NCI-H128 (cell line): ENCODE data around the gene SMIM14.
"Not testable (repeated sequence)": the region's sequence is repeated elsewhere in the genome, so short reads cannot be mapped to it uniquely, and the experiment has no call there.

Experiments used
- DNase-seq: peaks from one replicate; lab custom pipeline; 2025; ENCODE audit not compliant: unreplicated experiment; lab: John Stamatoyannopoulos, UW

The SMIM14 gene

GRCh38 chr4:39648213-39648612 lies 9.5 kb upstream of the SMIM14 start:
- no peak for DNase-seq

- no peak for DNase-seq
Observed at GRCh38 chr4:39642885-39643552, 4.4 kb upstream of the SMIM14 start.

GRCh38 chr4:39641451-39641850 lies 2.8 kb upstream of the SMIM14 start:
- no peak for DNase-seq

GRCh38 chr4:39637586-39638353 lies 895 bp downstream of the SMIM14 start:
- DNase-seq, result no peak

GRCh38 chr4:39637221-39637585 lies 1.5 kb downstream of the SMIM14 start:
- DNase-seq, result no peak

- DNase-seq, result no peak
Observed at GRCh38 chr4:39636531-39637184, 2.0 kb downstream of the SMIM14 start.

- no peak for DNase-seq
Observed at GRCh38 chr4:39635023-39635422, 3.6 kb downstream of the SMIM14 start.

- no peak for DNase-seq
Observed at GRCh38 chr4:39631700-39632079, 7.0 kb downstream of the SMIM14 start.

GRCh38 chr4:39627413-39627812 lies 11.3 kb downstream of the SMIM14 start:
- DNase-seq, result no peak

- DNase-seq, result no peak
Observed at GRCh38 chr4:39626913-39627312, 11.8 kb downstream of the SMIM14 start.

- DNase-seq, result no peak
Observed at GRCh38 chr4:39626261-39626660, 12.4 kb downstream of the SMIM14 start.

GRCh38 chr4:39621582-39621981 lies 17.1 kb downstream of the SMIM14 start:
- DNase-seq, result no peak

GRCh38 chr4:39620551-39621313 lies 17.9 kb downstream of the SMIM14 start:
- DNase-seq, result no peak

- no peak for DNase-seq
Observed at GRCh38 chr4:39617534-39617933, 21.1 kb downstream of the SMIM14 start.

- no peak for DNase-seq
Observed at GRCh38 chr4:39616651-39617050, 22.0 kb downstream of the SMIM14 start.

- not testable (repeated sequence) for DNase-seq
Observed at GRCh38 chr4:39616112-39616511, 22.6 kb downstream of the SMIM14 start.

GRCh38 chr4:39614487-39615162 lies 24.0 kb downstream of the SMIM14 start:
- no peak for DNase-seq

GRCh38 chr4:39613093-39613656 lies 25.5 kb downstream of the SMIM14 start:
- no peak for DNase-seq

- DNase-seq, result no peak
Observed at GRCh38 chr4:39609454-39609931, 29.2 kb downstream of the SMIM14 start.

- DNase-seq, result no peak
Observed at GRCh38 chr4:39608451-39608850, 30.2 kb downstream of the SMIM14 start.
